Memory B cell (primary cell): ENCODE measurements around the gene BICD1.

Source experiments
- ATAC-seq: fragments of 150-1000 bp; cut with Tn5 transposase; 2 replicates; pipeline ENCODE4 v1.10.0; 2021; ENCODE audit warnings: low read depth, mild to moderate bottlenecking, moderate library complexity
- DNase-seq, 2 donors: peaks; one replicate each; pipeline ENCODE4 v3.0.0; 2022; ENCODE audit warnings: low spot score in 2 of 2
- H3K27ac Mint-ChIP-seq: one replicate; pipeline ENCODE4 v1.8.0; 2022; ENCODE audit warnings: mild to moderate bottlenecking, moderate library complexity, mixed read lengths
- H3K27me3 Mint-ChIP-seq: one replicate; pipeline ENCODE4 v1.8.0; 2022; ENCODE audit warnings: mixed read lengths
- H3K36me3 Mint-ChIP-seq: one replicate; pipeline ENCODE4 v1.8.0; 2022; ENCODE audit warnings: mild to moderate bottlenecking, mixed read lengths
- H3K4me1 Mint-ChIP-seq: one replicate; pipeline ENCODE4 v1.8.0; 2022; ENCODE audit warnings: mixed read lengths
- H3K4me3 Mint-ChIP-seq: one replicate; pipeline ENCODE4 v1.8.0; 2022; ENCODE audit warnings: mild to moderate bottlenecking, moderate library complexity, mixed read lengths
- H3K9me3 Mint-ChIP-seq: one replicate; pipeline ENCODE4 v1.8.0; 2022; ENCODE audit warnings: mixed read lengths

The BICD1 gene

GRCh38 chr12:32106517-32107358 is at the start of gene BICD1:
BICD1 (plus strand) TSS chr12:32106847; CDS start chr12:32107332, 485 bp downstream.
- H3K36me3 Mint-ChIP-seq = peaks cover 2% of the 10 kb centered on the region
- peak; percentile 45 to 67 for DNase-seq
- peaks cover 28% of the 10 kb centered on the region for H3K4me1 Mint-ChIP-seq
- peak within 1 kb of the TSS; percentile 95 for H3K27ac Mint-ChIP-seq
- peak; percentile 82 for ATAC-seq
- H3K4me3 Mint-ChIP-seq = peak within 1 kb of the TSS; percentile 86
- no peaks in the 10 kb centered on the region for H3K9me3 Mint-ChIP-seq
- H3K27me3 Mint-ChIP-seq = no peaks in the 10 kb centered on the region

DNA sequence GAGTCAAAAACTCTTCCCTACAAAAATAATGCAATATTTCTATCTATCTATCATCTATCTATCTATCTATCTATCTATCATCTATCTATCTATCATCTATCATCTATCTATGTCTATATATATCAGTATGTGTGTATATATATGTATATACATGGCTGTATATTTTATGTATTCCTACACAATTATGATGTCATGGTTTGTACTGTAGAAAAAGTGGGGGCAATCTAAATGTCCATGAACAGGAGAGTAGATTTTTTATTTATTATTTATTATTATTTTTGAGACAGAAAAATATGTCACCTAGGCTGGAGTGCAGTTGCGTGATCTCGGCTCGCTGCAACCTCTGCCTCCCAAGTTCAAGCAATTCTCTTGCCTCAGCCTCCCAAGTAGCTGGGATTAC is 45.6 kb upstream of the BICD1 start:
- ATAC-seq (no peak), DNase-seq (no peak)
- Mint-ChIP-seq H3K27ac (peak overlapping the region; percentile 60), H3K9me3 (peaks cover 2% of the 10 kb centered on the region), H3K27me3 (no peaks in the 10 kb centered on the region), H3K4me3 (no peak overlapping the region), H3K4me1 (peaks cover 10% of the 10 kb centered on the region), H3K36me3 (peaks cover 2% of the 10 kb centered on the region)

DNA sequence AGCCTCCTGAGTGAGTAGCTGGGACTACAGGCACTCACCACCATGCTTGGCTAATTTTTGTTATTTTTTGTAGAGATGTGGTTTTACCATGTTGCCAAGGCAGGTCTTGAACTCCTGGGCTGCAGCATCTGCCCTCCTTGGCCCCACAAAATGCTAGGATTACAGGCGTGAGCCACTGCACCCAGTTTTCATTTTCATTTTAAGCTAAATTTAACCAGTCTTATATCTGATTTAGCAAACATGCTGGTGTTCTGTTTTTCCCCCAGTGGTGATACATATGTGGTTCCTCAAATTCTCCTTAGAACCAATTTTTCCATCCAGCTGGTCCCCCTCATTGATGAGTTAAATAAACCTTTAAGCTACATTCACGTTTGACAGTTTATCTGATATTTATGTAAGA is 43.8 kb upstream of the BICD1 start:
- DNase-seq = no peak
- Mint-ChIP-seq H3K4me3 (no peak overlapping the region), H3K27ac (peak overlapping the region; percentile 79), H3K4me1 (peaks cover 10% of the 10 kb centered on the region), H3K36me3 (peaks cover 2% of the 10 kb centered on the region), H3K9me3 (peaks cover 2% of the 10 kb centered on the region), H3K27me3 (no peaks in the 10 kb centered on the region)
- ATAC-seq = no peak

DNA sequence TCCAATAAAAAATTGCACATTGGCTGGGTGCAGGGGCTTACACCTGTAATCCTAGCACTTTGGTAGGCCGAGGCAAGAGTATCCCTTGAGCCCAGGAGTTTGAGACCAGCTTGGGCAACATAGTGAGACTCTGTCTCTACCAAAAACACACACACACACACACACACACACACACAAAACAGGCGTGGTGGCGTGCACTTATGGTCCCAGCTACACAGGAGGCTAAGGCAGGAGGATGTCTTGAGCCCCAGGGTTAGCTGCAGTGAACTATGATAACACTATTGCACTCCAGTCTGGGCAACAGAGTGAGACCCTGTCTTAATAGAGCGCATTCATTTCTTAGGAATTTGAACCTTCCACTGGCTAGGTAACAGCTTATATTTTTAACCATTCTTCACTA is 42.9 kb upstream of the BICD1 start:
- Mint-ChIP-seq H3K36me3 (peaks cover 2% of the 10 kb centered on the region), H3K4me1 (peaks cover 10% of the 10 kb centered on the region), H3K9me3 (peaks cover 2% of the 10 kb centered on the region), H3K4me3 (no peak overlapping the region), H3K27me3 (no peaks in the 10 kb centered on the region), H3K27ac (no peak overlapping the region)
- ATAC-seq (no peak), DNase-seq (no peak)

GRCh38 chr12:32066206-32066605 is 40.4 kb upstream of the BICD1 start:
- Mint-ChIP-seq H3K27ac (no peak overlapping the region), H3K9me3 (peaks cover 2% of the 10 kb centered on the region), H3K27me3 (no peaks in the 10 kb centered on the region), H3K4me3 (no peak overlapping the region), H3K36me3 (peaks cover 2% of the 10 kb centered on the region), H3K4me1 (peaks cover 6% of the 10 kb centered on the region)
- ATAC-seq (no peak), DNase-seq (no peak)

DNA sequence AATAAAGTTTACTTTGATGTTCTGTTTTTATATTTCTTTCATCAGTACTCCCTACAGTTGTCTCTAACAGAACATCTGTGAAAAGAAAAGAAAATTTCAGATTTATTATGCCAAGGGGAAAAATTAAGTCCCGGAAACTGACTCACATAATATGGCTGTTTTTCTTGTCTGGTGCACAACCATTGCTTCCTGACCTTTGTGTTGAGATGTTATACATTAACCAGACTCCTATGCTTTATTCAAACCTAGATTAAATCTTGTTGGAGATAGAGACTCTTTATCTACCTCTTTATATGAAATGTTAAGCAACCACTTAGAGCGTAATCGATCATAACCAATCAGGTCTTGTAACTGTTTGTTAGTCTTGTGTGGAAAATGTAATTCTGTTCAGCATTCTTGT is 37.6 kb upstream of the BICD1 start:
- ATAC-seq (no peak), DNase-seq (no peak)
- H3K27ac Mint-ChIP-seq = no peak overlapping the region
- no peaks in the 10 kb centered on the region for H3K27me3 Mint-ChIP-seq
- H3K9me3 Mint-ChIP-seq = peaks cover 2% of the 10 kb centered on the region
- H3K4me1 Mint-ChIP-seq = peaks cover 3% of the 10 kb centered on the region
- H3K4me3 Mint-ChIP-seq = no peak overlapping the region
- H3K36me3 Mint-ChIP-seq = peaks cover 2% of the 10 kb centered on the region

GRCh38 chr12:32069731-32070130 is 36.9 kb upstream of the BICD1 start:
- H3K9me3 Mint-ChIP-seq = no peaks in the 10 kb centered on the region
- no peaks in the 10 kb centered on the region for H3K36me3 Mint-ChIP-seq
- ATAC-seq (no peak), DNase-seq (no peak)
- H3K4me1 Mint-ChIP-seq = no peaks in the 10 kb centered on the region
- no peak overlapping the region for H3K4me3 Mint-ChIP-seq
- no peaks in the 10 kb centered on the region for H3K27me3 Mint-ChIP-seq
- no peak overlapping the region for H3K27ac Mint-ChIP-seq

- Mint-ChIP-seq H3K9me3 (no peaks in the 10 kb centered on the region), H3K27ac (no peak overlapping the region), H3K4me1 (no peaks in the 10 kb centered on the region), H3K4me3 (no peak overlapping the region), H3K36me3 (no peaks in the 10 kb centered on the region), H3K27me3 (no peaks in the 10 kb centered on the region)
- DNase-seq (no peak), ATAC-seq (no peak)
Observed at GRCh38 chr12:32070370-32070769, 36.3 kb upstream of the BICD1 start.

DNA sequence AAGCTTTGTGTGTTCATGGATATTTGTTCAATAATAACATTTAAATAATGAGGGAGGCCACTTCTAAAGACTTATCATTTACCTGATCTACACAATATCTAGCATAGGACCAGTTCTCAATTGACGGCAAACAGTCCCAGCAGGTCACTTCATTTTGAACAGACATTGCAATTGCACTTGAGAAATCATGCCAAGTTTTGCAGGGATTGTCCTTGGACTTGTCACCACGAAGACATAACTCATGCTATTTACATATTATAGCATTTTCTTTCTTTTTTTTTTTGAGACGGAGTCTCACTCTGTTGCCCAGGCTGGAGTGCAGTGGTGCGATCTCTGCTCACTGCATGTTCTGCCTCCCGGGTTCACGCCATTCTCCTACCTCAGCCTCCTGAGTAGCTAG is 34.5 kb upstream of the BICD1 start:
- Mint-ChIP-seq H3K27ac (no peak overlapping the region), H3K36me3 (no peaks in the 10 kb centered on the region), H3K27me3 (no peaks in the 10 kb centered on the region), H3K4me1 (no peaks in the 10 kb centered on the region), H3K4me3 (no peak overlapping the region), H3K9me3 (no peaks in the 10 kb centered on the region)
- ATAC-seq (no peak), DNase-seq (no peak)

DNA sequence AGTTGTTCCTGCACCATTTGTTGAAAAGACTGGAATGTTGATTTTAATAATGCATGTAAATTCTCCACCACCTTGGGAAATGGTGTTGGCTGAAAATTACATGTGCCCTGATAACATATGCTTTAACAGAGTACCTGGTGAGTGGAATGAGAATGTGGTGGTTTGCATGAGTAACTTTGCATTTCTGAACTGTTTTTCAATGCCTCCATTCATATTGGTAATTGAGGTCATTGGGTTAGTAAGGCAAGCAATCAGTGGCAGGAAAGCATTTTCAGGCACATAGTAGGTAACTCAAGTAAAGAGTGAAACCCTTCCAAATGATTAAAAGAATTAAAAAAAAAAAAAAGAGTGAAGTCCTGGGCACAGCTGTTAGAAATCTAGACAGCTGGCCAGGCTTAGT is 32.2 kb upstream of the BICD1 start:
- Mint-ChIP-seq H3K27me3 (no peaks in the 10 kb centered on the region), H3K36me3 (no peaks in the 10 kb centered on the region), H3K9me3 (no peaks in the 10 kb centered on the region), H3K4me3 (no peak overlapping the region), H3K4me1 (no peaks in the 10 kb centered on the region), H3K27ac (no peak overlapping the region)
- DNase-seq (no peak), ATAC-seq (no peak)

GRCh38 chr12:32076941-32077340 is 29.7 kb upstream of the BICD1 start:
- Mint-ChIP-seq H3K4me1 (no peaks in the 10 kb centered on the region), H3K27ac (no peak overlapping the region), H3K4me3 (no peak overlapping the region), H3K36me3 (no peaks in the 10 kb centered on the region), H3K27me3 (no peaks in the 10 kb centered on the region), H3K9me3 (no peaks in the 10 kb centered on the region)
- DNase-seq (no peak), ATAC-seq (no peak)

DNA sequence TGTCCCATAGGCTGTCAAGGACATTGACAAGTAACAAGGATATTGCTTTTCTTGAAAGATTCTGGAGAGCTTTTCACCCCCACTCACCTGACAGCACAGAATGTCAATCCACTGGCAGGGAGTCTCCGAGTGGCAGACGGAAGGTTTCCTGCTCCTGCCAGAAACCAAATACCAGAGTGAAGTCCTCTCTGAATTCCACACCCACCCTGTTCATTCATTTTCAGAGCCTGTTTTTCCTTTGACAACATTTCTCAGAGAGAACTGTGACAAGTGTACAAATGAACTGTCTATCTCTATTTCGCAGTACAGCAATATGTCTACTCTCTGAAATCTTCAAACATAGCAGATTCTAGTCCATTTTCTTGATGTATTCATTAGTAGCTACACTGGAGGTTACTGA is 26.2 kb upstream of the BICD1 start:
- H3K36me3 Mint-ChIP-seq = no peaks in the 10 kb centered on the region
- H3K27me3 Mint-ChIP-seq = no peaks in the 10 kb centered on the region
- H3K4me3 Mint-ChIP-seq = no peak overlapping the region
- DNase-seq = no peak
- ATAC-seq = no peak
- no peaks in the 10 kb centered on the region for H3K4me1 Mint-ChIP-seq
- H3K9me3 Mint-ChIP-seq = no peaks in the 10 kb centered on the region
- no peak overlapping the region for H3K27ac Mint-ChIP-seq

GRCh38 chr12:32083489-32083888 is 23.2 kb upstream of the BICD1 start:
- Mint-ChIP-seq H3K27ac (no peak overlapping the region), H3K4me1 (no peaks in the 10 kb centered on the region), H3K27me3 (no peaks in the 10 kb centered on the region), H3K9me3 (no peaks in the 10 kb centered on the region), H3K4me3 (no peak overlapping the region), H3K36me3 (no peaks in the 10 kb centered on the region)
- no peak for DNase-seq
- no peak for ATAC-seq

DNA sequence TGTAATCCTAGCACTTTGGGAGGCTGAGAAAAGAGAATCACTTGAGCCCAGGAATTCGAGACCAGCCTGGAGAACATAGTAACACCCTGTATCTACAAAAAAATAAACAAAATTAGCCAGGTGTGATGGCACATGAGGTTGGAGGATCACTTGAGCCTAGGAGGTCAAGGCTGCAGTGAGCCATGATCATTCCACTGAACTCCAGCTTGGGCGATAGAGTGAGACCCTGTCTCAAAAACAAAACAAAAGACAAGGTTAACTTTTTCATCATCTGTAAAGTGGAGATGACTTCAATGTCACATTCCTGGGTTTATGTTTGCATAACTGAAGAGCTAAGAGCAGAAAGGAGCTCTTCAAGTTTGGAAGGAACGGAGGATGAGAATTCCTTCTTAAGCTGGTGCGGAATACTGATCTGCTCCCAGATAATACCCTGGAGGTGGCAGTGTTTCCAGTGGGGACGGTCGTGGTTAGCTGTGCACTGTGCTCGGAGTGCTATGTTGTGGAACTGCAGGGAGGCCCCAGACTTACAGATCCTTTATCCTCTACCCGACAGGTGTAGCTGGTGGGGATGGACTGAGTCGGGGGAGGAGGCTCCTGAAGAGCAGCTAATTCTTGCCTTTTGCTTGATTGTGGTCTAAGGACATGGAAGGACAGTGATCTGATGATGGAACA is 22.5 kb upstream of the BICD1 start:
- peak overlapping the region; percentile 6 for H3K27ac Mint-ChIP-seq
- no peaks in the 10 kb centered on the region for H3K27me3 Mint-ChIP-seq
- H3K4me3 Mint-ChIP-seq = no peak overlapping the region
- no peaks in the 10 kb centered on the region for H3K9me3 Mint-ChIP-seq
- no peaks in the 10 kb centered on the region for H3K4me1 Mint-ChIP-seq
- H3K36me3 Mint-ChIP-seq = no peaks in the 10 kb centered on the region
- no peak for ATAC-seq
- no peak for DNase-seq

- DNase-seq (no peak), ATAC-seq (no peak)
- H3K36me3 Mint-ChIP-seq = no peaks in the 10 kb centered on the region
- H3K27me3 Mint-ChIP-seq = no peaks in the 10 kb centered on the region
- no peak overlapping the region for H3K4me3 Mint-ChIP-seq
- no peaks in the 10 kb centered on the region for H3K4me1 Mint-ChIP-seq
- H3K27ac Mint-ChIP-seq = peak overlapping the region; percentile 6
- no peaks in the 10 kb centered on the region for H3K9me3 Mint-ChIP-seq
Observed at GRCh38 chr12:32084753-32085152, 21.9 kb upstream of the BICD1 start.
